Type B pancreatic cell (in vitro differentiated cells): ENCODE measurements around the gene TP53BP2. TPM values are rescaled to one million over a fixed set of nuclear protein-coding genes. Genes with fewer than 3 reads are reported as not detected.

Experiments
- DNase-seq: peaks from one replicate; pipeline ENCODE4 v3.0.0; 2021; ENCODE audit warnings: mixed read lengths; ENCODE audit not compliant: unreplicated experiment; ENCODE audit errors: extremely low spot score
- H3K27ac Mint-ChIP-seq: 2 replicates; pipeline ENCODE4 v1.8.0; 2021; ENCODE audit warnings: mild to moderate bottlenecking, mixed read lengths
- H3K27me3 Mint-ChIP-seq: 2 replicates; pipeline ENCODE4 v1.8.0; 2021; ENCODE audit warnings: mixed read lengths
- H3K36me3 Mint-ChIP-seq: 2 replicates; pipeline ENCODE4 v1.8.0; 2021; ENCODE audit warnings: mixed read lengths
- H3K4me1 Mint-ChIP-seq: one replicate; pipeline ENCODE4 v1.8.0; 2021; ENCODE audit warnings: mixed read lengths; ENCODE audit not compliant: unreplicated experiment
- H3K4me3 Mint-ChIP-seq: 2 replicates; pipeline ENCODE4 v1.8.0; 2021; ENCODE audit warnings: mild to moderate bottlenecking, mixed read lengths
- H3K9me3 Mint-ChIP-seq: 2 replicates; pipeline ENCODE4 v1.8.0; 2021; ENCODE audit warnings: mixed read lengths
- total RNA-seq: library from RNA; stranded (reverse); gene quantifications from 2 replicates; pipeline ENCODE4 v1.2.1, GENCODE V29; 2021; ENCODE audit warnings: low replicate concordance
- TF ChIP-seq, protein P1 (sequence below): fragments of 200-600 bp; sonication (generic); conservative IDR thresholded peaks from 2 replicates; pipeline ENCODE4 v1.5.0; 2021; ENCODE audit warnings: antibody characterized with exemption, mild to moderate bottlenecking

The TP53BP2 gene
- total RNA-seq, 1 donor from 2014 or later, result 67.2 TPM

DNA sequence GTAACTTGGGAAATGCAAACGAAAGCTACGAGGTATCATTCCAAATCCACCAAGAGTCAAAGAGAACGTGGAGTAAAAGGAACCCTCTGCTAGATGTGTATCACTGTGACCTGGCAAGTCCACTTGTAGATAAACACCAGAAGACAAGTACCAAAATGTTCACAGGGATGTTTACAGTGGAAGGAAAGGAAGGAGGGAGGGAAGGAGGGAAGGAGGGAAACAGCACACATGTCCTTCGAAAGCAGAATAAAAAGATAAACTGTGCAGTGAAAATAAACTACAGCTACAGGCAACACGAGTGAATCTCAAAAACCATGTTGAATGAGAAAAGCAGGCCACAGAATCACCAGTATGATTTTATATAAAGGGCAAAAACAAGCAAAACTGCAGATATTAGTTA is 59.9 kb downstream of the TP53BP2 start:
- Mint-ChIP-seq H3K27me3 (no peaks in the 10 kb centered on the region), H3K9me3 (no peaks in the 10 kb centered on the region), H3K27ac (no peak overlapping the region), H3K4me1 (peaks cover 11% of the 10 kb centered on the region), H3K4me3 (no peak overlapping the region), H3K36me3 (peaks cover 21% of the 10 kb centered on the region)
- TF ChIP-seq, protein P1, sequence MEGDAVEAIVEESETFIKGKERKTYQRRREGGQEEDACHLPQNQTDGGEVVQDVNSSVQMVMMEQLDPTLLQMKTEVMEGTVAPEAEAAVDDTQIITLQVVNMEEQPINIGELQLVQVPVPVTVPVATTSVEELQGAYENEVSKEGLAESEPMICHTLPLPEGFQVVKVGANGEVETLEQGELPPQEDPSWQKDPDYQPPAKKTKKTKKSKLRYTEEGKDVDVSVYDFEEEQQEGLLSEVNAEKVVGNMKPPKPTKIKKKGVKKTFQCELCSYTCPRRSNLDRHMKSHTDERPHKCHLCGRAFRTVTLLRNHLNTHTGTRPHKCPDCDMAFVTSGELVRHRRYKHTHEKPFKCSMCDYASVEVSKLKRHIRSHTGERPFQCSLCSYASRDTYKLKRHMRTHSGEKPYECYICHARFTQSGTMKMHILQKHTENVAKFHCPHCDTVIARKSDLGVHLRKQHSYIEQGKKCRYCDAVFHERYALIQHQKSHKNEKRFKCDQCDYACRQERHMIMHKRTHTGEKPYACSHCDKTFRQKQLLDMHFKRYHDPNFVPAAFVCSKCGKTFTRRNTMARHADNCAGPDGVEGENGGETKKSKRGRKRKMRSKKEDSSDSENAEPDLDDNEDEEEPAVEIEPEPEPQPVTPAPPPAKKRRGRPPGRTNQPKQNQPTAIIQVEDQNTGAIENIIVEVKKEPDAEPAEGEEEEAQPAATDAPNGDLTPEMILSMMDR, result no peak
- no peak for DNase-seq

DNA sequence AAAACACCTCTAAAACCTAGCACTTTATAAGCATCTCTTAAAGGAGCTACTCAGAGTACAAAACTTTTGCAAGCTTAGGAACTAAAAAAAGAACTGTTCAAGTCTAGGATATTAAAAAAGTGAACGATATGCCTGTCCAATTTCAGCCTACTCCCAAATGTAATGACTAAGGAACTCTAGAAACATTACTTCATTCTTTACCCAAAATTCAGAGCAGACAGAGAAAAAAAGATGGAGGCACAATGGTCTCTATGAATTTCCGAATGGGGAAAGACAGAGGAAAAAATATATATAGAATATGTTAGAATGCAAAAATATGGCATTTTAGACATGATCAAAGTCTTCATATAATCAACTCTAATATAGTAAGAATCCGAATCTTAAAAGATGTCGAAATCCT is 61.2 kb downstream of the TP53BP2 start:
- H3K9me3 Mint-ChIP-seq, result no peaks in the 10 kb centered on the region
- no peak for DNase-seq
- H3K4me3 Mint-ChIP-seq, result no peak overlapping the region
- TF ChIP-seq, protein P1, result no peak
- H3K27me3 Mint-ChIP-seq, result no peaks in the 10 kb centered on the region
- H3K27ac Mint-ChIP-seq, result no peak overlapping the region
- H3K36me3 Mint-ChIP-seq, result peaks cover 31% of the 10 kb centered on the region
- peaks cover 11% of the 10 kb centered on the region for H3K4me1 Mint-ChIP-seq

DNA sequence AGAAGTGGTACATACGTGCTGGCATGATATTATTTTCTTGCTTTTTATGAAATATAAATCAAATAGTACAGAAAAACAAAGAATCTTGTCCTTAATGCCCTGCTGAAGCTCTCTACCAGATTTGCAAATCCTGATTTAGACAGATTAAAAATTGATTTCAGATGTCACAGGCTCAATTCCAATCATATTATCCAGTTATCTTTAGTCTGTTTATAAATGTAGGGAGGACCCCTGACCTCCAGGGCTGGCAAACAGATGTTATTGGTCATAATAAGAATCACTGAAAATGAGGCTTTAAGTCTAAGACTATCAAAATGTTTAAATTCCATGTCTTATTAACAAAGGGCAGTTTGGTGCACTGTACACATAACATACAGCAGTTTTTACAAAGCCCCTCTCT is 62.1 kb downstream of the TP53BP2 start:
- no peak overlapping the region for H3K4me3 Mint-ChIP-seq
- peaks cover 34% of the 10 kb centered on the region for H3K36me3 Mint-ChIP-seq
- no peaks in the 10 kb centered on the region for H3K9me3 Mint-ChIP-seq
- no peak overlapping the region for H3K27ac Mint-ChIP-seq
- H3K27me3 Mint-ChIP-seq, result no peaks in the 10 kb centered on the region
- no peak for DNase-seq
- peaks cover 7% of the 10 kb centered on the region for H3K4me1 Mint-ChIP-seq
- TF ChIP-seq, protein P1, result no peak

DNA sequence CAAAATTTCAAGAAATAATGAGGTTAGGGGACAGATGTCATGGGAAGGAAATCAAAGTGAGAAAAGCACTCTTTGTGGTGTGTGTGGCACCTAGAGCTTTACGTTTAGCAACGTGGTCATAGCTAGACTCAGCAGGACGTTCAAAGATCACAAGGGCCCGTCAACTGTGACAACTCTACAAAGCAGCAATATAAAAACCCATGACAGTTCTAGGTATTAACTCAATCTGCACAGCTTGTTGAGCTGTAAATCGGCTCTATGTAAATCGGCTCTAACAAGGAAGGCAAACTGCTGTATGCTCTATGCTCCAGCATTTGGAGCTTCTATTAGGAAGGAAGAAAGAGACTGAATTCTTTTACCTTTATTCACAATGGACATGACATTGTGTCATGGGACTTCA is 64.8 kb downstream of the TP53BP2 start:
- Mint-ChIP-seq H3K4me1 (peaks cover 16% of the 10 kb centered on the region), H3K36me3 (peaks cover 49% of the 10 kb centered on the region), H3K9me3 (no peaks in the 10 kb centered on the region), H3K27ac (no peak overlapping the region), H3K27me3 (no peaks in the 10 kb centered on the region), H3K4me3 (no peak overlapping the region)
- TF ChIP-seq, protein P1, result no peak
- no peak for DNase-seq

DNA sequence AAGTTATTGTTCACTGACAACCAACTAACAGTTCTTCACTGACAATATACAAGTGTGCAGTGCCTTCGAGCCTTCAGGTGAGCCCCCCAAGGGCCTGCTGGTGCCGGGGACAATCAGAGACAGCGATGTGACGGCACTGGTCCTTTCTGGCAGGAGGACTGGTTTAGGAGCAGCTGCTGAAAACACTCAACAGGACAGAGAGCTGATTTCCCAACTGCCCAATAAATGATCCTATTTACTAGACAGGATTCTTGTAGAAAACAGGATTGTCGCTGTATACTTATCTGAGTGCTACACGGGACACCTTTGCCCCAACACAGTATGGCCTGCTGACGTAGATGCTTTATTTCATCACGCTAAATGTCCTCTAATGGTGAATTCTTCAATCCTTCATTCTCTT is 65.4 kb downstream of the TP53BP2 start:
- H3K27me3 Mint-ChIP-seq, result no peaks in the 10 kb centered on the region
- TF ChIP-seq, protein P1, result no peak
- peaks cover 51% of the 10 kb centered on the region for H3K36me3 Mint-ChIP-seq
- no peak for DNase-seq
- no peak overlapping the region for H3K4me3 Mint-ChIP-seq
- H3K9me3 Mint-ChIP-seq, result no peaks in the 10 kb centered on the region
- H3K27ac Mint-ChIP-seq, result no peak overlapping the region
- peaks cover 14% of the 10 kb centered on the region for H3K4me1 Mint-ChIP-seq
